DOHH2 (cell line): ENCODE data around the gene SIRT2.

ENCODE experiments used
- H3F3A ChIP-seq: fragments of 200-600 bp; sonication (generic), shearing (Covaris generic); 2 replicates; pipeline ENCODE4 v1.6.0; 2016; ENCODE audit warnings: antibody characterized with exemption, mild to moderate bottlenecking; ENCODE audit not compliant: control insufficient read depth, insufficient read depth
- H3K27ac ChIP-seq: fragments of 200-600 bp; sonication (generic); 2 replicates; pipeline ENCODE4 v1.5.1; 2014; ENCODE audit warnings: low read depth, mild to moderate bottlenecking, low read length, moderate library complexity
- H3K27me3 ChIP-seq: fragments of 200-600 bp; sonication (generic); 2 replicates; pipeline ENCODE4 v1.6.1; 2014; ENCODE audit warnings: mild to moderate bottlenecking, low read length, mixed read lengths; ENCODE audit not compliant: control insufficient read depth
- H3K36me3 ChIP-seq: fragments of 200-600 bp; sonication (generic); 2 replicates; pipeline ENCODE4 v1.6.1; 2014; ENCODE audit warnings: mild to moderate bottlenecking, low read length, moderate library complexity, mixed read lengths; ENCODE audit not compliant: control insufficient read depth
- H3K4me1 ChIP-seq: fragments of 200-600 bp; sonication (generic); 2 replicates; pipeline ENCODE4 v1.6.1; 2014; ENCODE audit warnings: mild to moderate bottlenecking, low read length, mixed read lengths; ENCODE audit not compliant: control insufficient read depth
- H3K4me2 ChIP-seq: fragments of 200-600 bp; sonication (generic); 2 replicates; pipeline ENCODE4 v1.6.0; 2014; ENCODE audit warnings: mild to moderate bottlenecking, low read length, moderate library complexity
- H3K4me3 ChIP-seq: fragments of 200-600 bp; sonication (generic); 2 replicates; pipeline ENCODE4 v1.5.1; 2014; ENCODE audit warnings: mild to moderate bottlenecking, low read length, mixed read lengths
- H3K79me2 ChIP-seq: fragments of 200-600 bp; sonication (generic); 2 replicates; pipeline ENCODE4 v1.6.1; 2014; ENCODE audit warnings: mild to moderate bottlenecking, low read length, mixed read lengths; ENCODE audit not compliant: control insufficient read depth
- H3K9me2 ChIP-seq: fragments of 200-600 bp; sonication (generic); replicated peaks from 2 replicates; pipeline ENCODE4 v1.6.1; 2014; ENCODE audit warnings: mild to moderate bottlenecking, low read length, mixed read lengths; ENCODE audit not compliant: control insufficient read depth
- H3K9me3 ChIP-seq: fragments of 200-600 bp; sonication (generic); 2 replicates; pipeline ENCODE4 v1.6.1; 2014; ENCODE audit warnings: antibody characterized with exemption, low read length, mixed read lengths; ENCODE audit not compliant: control insufficient read depth, insufficient read depth
- H4K20me1 ChIP-seq: fragments of 200-600 bp; sonication (generic); 2 replicates; pipeline ENCODE4 v1.6.0; 2014; ENCODE audit warnings: low read depth, mild to moderate bottlenecking, antibody characterized with exemption, low read length, moderate library complexity; ENCODE audit not compliant: control insufficient read depth, insufficient read depth
- CTCF ChIP-seq: fragments of 200-600 bp; sonication (generic); IDR thresholded peaks from one replicate; pipeline ENCODE4 v1.5.1; 2014; ENCODE audit warnings: antibody characterized with exemption, mild to moderate bottlenecking, low read depth, low read length; ENCODE audit not compliant: poor library complexity, severe bottlenecking
- EZH2phosphoT487 ChIP-seq: fragments of 200-600 bp; sonication (generic); IDR thresholded peaks from 2 replicates; pipeline ENCODE4 v1.6.1; 2017; ENCODE audit warnings: borderline replicate concordance, mild to moderate bottlenecking, antibody characterized with exemption, low read length, moderate library complexity, mixed read lengths

SIRT2 gene

GRCh38 chr19:38849147-38849859 lies 50.1 kb downstream of the SIRT2 start:
- Histone ChIP-seq H3K79me2 (peaks cover 72% of the 10 kb centered on the region), H3K4me2 (peak overlapping the region; percentile 92), H3K27ac (peak overlapping the region; percentile 90), H3K4me3 (peak overlapping the region; percentile 94), H3K4me1 (peaks cover 53% of the 10 kb centered on the region), H3K36me3 (peaks cover 59% of the 10 kb centered on the region), H3K27me3 (no peaks in the 10 kb centered on the region), H3K9me3 (no peaks in the 10 kb centered on the region), H4K20me1 (peaks cover 24% of the 10 kb centered on the region), H3F3A (peaks cover 12% of the 10 kb centered on the region), H3K9me2 (no peaks in the 10 kb centered on the region)
- TF ChIP-seq EZH2phosphoT487 (no peak), CTCF (no peak)

- peaks cover 56% of the 10 kb centered on the region for H3K4me1 ChIP-seq
- peaks cover 79% of the 10 kb centered on the region for H3K79me2 ChIP-seq
- peaks cover 27% of the 10 kb centered on the region for H4K20me1 ChIP-seq
- H3K27ac ChIP-seq: peak overlapping the region; percentile 90
- peaks cover 10% of the 10 kb centered on the region; the same call in 1 of the 2 replicates for H3F3A ChIP-seq
- peak overlapping the region; percentile 92 for H3K4me2 ChIP-seq
- H3K27me3 ChIP-seq: no peaks in the 10 kb centered on the region
- TF ChIP-seq CTCF: no peak
- TF ChIP-seq EZH2phosphoT487: no peak
- H3K4me3 ChIP-seq: peak overlapping the region; percentile 94
- no peaks in the 10 kb centered on the region for H3K9me3 ChIP-seq
- peaks cover 66% of the 10 kb centered on the region for H3K36me3 ChIP-seq
- no peaks in the 10 kb centered on the region for H3K9me2 ChIP-seq
Observed at GRCh38 chr19:38848299-38849146, 50.9 kb downstream of the SIRT2 start.

- H3K79me2 ChIP-seq: peaks cover 87% of the 10 kb centered on the region
- H3K36me3 ChIP-seq: peaks cover 84% of the 10 kb centered on the region
- TF ChIP-seq EZH2phosphoT487 (no peak), CTCF (no peak)
- H3K4me2 ChIP-seq: no peak overlapping the region
- peaks cover 53% of the 10 kb centered on the region for H3K4me1 ChIP-seq
- H3K27ac ChIP-seq: no peak overlapping the region
- no peak overlapping the region for H3K4me3 ChIP-seq
- peaks cover 22% of the 10 kb centered on the region for H3F3A ChIP-seq
- H3K9me2 ChIP-seq: no peaks in the 10 kb centered on the region
- H3K27me3 ChIP-seq: no peaks in the 10 kb centered on the region
- no peaks in the 10 kb centered on the region for H3K9me3 ChIP-seq
- H4K20me1 ChIP-seq: peaks cover 36% of the 10 kb centered on the region
Observed at GRCh38 chr19:38846097-38846496, 53.3 kb downstream of the SIRT2 start.
